A673 (cell line): Measurements from ENCODE around the gene SCCPDH. TPM values are rescaled to one million over a fixed set of nuclear protein-coding genes. Genes with fewer than 3 reads are reported as not detected.

Experiments
- BruUV-seq: library from RNA; stranded (reverse); fragments of 400-500 nt; replicated peaks from 2 replicates; lab custom pipeline; 2021; lab: Mats Ljungman, UMichigan
- CTCF ChIA-PET: fragments of 300-600 bp; sonication (Branson Sonifier 250); formaldehyde crosslinking; loops from one replicate; lab custom pipeline; 2022; ENCODE audit warnings: antibody characterized with exemption; lab: Charles Lee
- POLR2A ChIA-PET: fragments of 300-600 bp; sonication (Branson Sonifier 250); formaldehyde crosslinking; loops from one replicate; lab custom pipeline; 2022; ENCODE audit warnings: antibody characterized with exemption; ENCODE audit not compliant: low non-redundant PET; lab: Charles Lee
- DNase-seq: peaks from one replicate; pipeline ENCODE4 v3.0.0-alpha.2; 2015; ENCODE audit warnings: low spot score
- H3K27ac ChIP-seq: fragments of 200-600 bp; sonication (generic); 2 replicates; pipeline ENCODE4 v1.5.1; 2016; ENCODE audit warnings: mixed run types, low read depth, mild to moderate bottlenecking, mixed read lengths, antibody characterized with exemption, low read length; ENCODE audit not compliant: poor library complexity, severe bottlenecking
- H3K27me3 ChIP-seq: fragments of 200-600 bp; sonication (generic); replicated peaks from 2 replicates; pipeline ENCODE4 v1.6.1; 2017; ENCODE audit warnings: mixed run types, low read depth, mild to moderate bottlenecking, mixed read lengths, antibody characterized with exemption, low read length; ENCODE audit not compliant: insufficient read depth, poor library complexity
- H3K36me3 ChIP-seq: fragments of 200-600 bp; sonication (generic); 2 replicates; pipeline ENCODE4 v1.6.1; 2016; ENCODE audit warnings: mixed run types, mild to moderate bottlenecking, mixed read lengths, antibody characterized with exemption, low read length; ENCODE audit not compliant: insufficient read depth, poor library complexity, severe bottlenecking
- H3K4me1 ChIP-seq: fragments of 200-600 bp; sonication (generic); 2 replicates; pipeline ENCODE4 v1.6.1; 2017; ENCODE audit warnings: mixed run types, mild to moderate bottlenecking, mixed read lengths, antibody characterized with exemption, low read length; ENCODE audit not compliant: insufficient read depth, poor library complexity, severe bottlenecking
- H3K4me3 ChIP-seq: fragments of 200-600 bp; sonication (generic); 2 replicates; pipeline ENCODE4 v1.5.1; 2016; ENCODE audit warnings: low read depth, mixed run types, mild to moderate bottlenecking, mixed read lengths, low read length; ENCODE audit not compliant: poor library complexity, severe bottlenecking
- H3K9me3 ChIP-seq: fragments of 200-600 bp; sonication (generic); 2 replicates; pipeline ENCODE4 v1.6.1; 2016; ENCODE audit warnings: mixed run types, low read depth, mild to moderate bottlenecking, mixed read lengths, antibody characterized with exemption, low read length; ENCODE audit not compliant: poor library complexity, severe bottlenecking
- CTCF ChIP-seq: fragments of 300-800, 200-600 bp; sonication (generic); conservative IDR thresholded peaks from 2 replicates; pipeline ENCODE4 v1.5.1; 2017; ENCODE audit warnings: low read depth, mild to moderate bottlenecking, antibody characterized with exemption, low read length, moderate library complexity, mixed read lengths
- EZH2 ChIP-seq: fragments of 200-600 bp; sonication (generic); IDR thresholded peaks from 2 replicates; pipeline ENCODE4 v1.6.1; 2017; ENCODE audit warnings: borderline replicate concordance, low read depth, mild to moderate bottlenecking, mixed read lengths, antibody characterized with exemption, low read length; ENCODE audit not compliant: poor library complexity, severe bottlenecking
- intact Hi-C: fragments of 100-400 bp; cut with micrococcal nuclease; formaldehyde crosslinking; loops from one replicate; pipeline ENCODE4 v1.10.0; 2022; ENCODE audit not compliant: unreplicated experiment
- total RNA-seq: library from RNA; stranded (reverse); gene quantifications from 2 replicates; pipeline ENCODE4 v1.2.3, GENCODE V29; 2021

Gene SCCPDH
- total RNA-seq, 1 experiment from 2014 or later: 41.7 TPM

- no TSS peak for BruUV-seq
- Histone ChIP-seq H3K27ac (no peak overlapping the region), H3K9me3 (no peaks in the 10 kb centered on the region), H3K4me3 (no peak overlapping the region), H3K27me3 (no peaks in the 10 kb centered on the region), H3K36me3 (peaks cover 12% of the 10 kb centered on the region), H3K4me1 (no peaks in the 10 kb centered on the region)
- DNase-seq: no peak
- TF ChIP-seq EZH2: no peak
- TF ChIP-seq CTCF: no peak
- ChIA-PET POLR2A (no interaction called here), CTCF (no interaction called here)
- intact Hi-C loops: no loop called here
Measured at GRCh38 chr1:246771366-246771765, 47.2 kb downstream of the SCCPDH start.

- Histone ChIP-seq H3K27me3 (no peaks in the 10 kb centered on the region), H3K27ac (no peak overlapping the region), H3K4me3 (no peak overlapping the region), H3K36me3 (peaks cover 9% of the 10 kb centered on the region), H3K4me1 (no peaks in the 10 kb centered on the region), H3K9me3 (no peaks in the 10 kb centered on the region)
- ChIA-PET POLR2A (no interaction called here), CTCF (no interaction called here)
- DNase-seq: no peak
- BruUV-seq: no TSS peak
- intact Hi-C loops: no loop called here
- TF ChIP-seq EZH2 (no peak), CTCF (no peak)
Measured at GRCh38 chr1:246772686-246773085, 48.5 kb downstream of the SCCPDH start.

DNA sequence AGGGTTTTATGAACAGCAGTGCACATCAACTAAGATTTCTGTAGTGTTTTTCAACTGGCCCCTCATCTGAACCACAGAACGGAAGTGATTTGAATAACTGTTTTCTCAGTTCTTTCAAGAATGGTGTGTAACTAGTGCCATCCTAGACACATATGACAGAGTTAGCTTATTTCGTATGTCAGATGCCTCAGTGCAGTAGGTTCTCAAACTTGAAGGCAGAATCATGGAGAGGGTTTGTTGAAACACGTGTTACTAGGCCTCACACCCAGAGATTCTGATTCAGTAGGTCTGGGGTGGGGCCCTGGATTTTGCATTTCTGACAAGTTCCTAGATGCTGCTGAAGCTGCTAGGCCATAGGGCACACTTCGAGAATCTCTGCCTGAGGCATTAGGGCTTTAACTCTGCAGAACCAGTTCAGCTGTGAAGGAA is 49.0 kb downstream of the SCCPDH start:
- BruUV-seq: no TSS peak
- ChIA-PET POLR2A (no interaction called here), CTCF (no interaction called here)
- no peak overlapping the region for H3K4me3 ChIP-seq
- H3K27ac ChIP-seq: no peak overlapping the region
- no peaks in the 10 kb centered on the region for H3K27me3 ChIP-seq
- no peaks in the 10 kb centered on the region for H3K4me1 ChIP-seq
- TF ChIP-seq CTCF (no peak), EZH2 (no peak)
- DNase-seq: no peak
- peaks cover 3% of the 10 kb centered on the region for H3K36me3 ChIP-seq
- H3K9me3 ChIP-seq: no peaks in the 10 kb centered on the region
- intact Hi-C loops: no loop called here
